Body of pancreas (tissue), 4 donors: ENCODE data around the gene PLEKHD1. TPM values are rescaled to one million over a fixed set of nuclear protein-coding genes. Genes with fewer than 3 reads are reported as not detected.

Source experiments
- ATAC-seq: fragments of 150-250 bp; one replicate; pipeline ENCODE4 v1.9.1; 2016
- DNase-seq, 4 donors: peaks; one replicate each; pipeline ENCODE4 v3.0.0-alpha.2; 2019
- H3K27ac ChIP-seq, 4 donors: fragments of 200-600 bp; sonication (generic); 1 replicate in 3 of 4; 2 replicates in 1 of 4; pipeline versions ENCODE4 v1.5.1 to v1.6.1; 2016 to 2019; ENCODE audit warnings: mild to moderate bottlenecking in 1 of 4, mixed read lengths in 1 of 4, moderate library complexity in 1 of 4
- H3K27me3 ChIP-seq, 2 donors: fragments of 200-600 bp; sonication (generic); one replicate each; pipeline ENCODE4 v1.6.0; 2016; ENCODE audit warnings: mild to moderate bottlenecking in 1 of 2
- H3K36me3 ChIP-seq, 2 donors: fragments of 200-600 bp; sonication (generic); replicated peaks in 1 of 2; 2 replicates each; pipeline ENCODE4 v1.5.1; 2016; ENCODE audit warnings: low read depth in 2 of 2; ENCODE audit not compliant: insufficient read depth in 1 of 2
- H3K4me1 ChIP-seq: fragments of 200-600 bp; sonication (generic); one replicate; pipeline ENCODE4 v1.6.0; 2016
- H3K4me3 ChIP-seq, 2 donors: fragments of 200-600 bp; sonication (generic); 1 replicate in 1 of 2; 2 replicates in 1 of 2; pipeline ENCODE4 v1.5.1; 2016 to 2019
- H3K9me3 ChIP-seq, 3 donors: fragments of 200-600 bp; sonication (generic); 1 replicate in 2 of 3; 2 replicates in 1 of 3; pipeline ENCODE4 v1.5.1; 2016
- POLR2A ChIP-seq, 3 donors: fragments of 450-650 bp; IDR thresholded peaks; one replicate each; pipeline ENCODE4 v1.6.1; 2016; ENCODE audit warnings: antibody characterized with exemption in 3 of 3, mild to moderate bottlenecking in 2 of 3
- WGBS, 2 donors: methylation state at CpG; one replicate each; pipeline ENCODE4 v1.1.5; 2017; 5-methylcytosine and 5-hydroxymethylcytosine counted together
- intact Hi-C: fragments of 100-400 bp; cut with DNase I; formaldehyde crosslinking; loops from one replicate; pipeline ENCODE4 v1.15.1; 2023
- total RNA-seq, 2 donors: library from RNA; depleted of rRNA; stranded (reverse); fragments of >200 nt; gene quantifications; one replicate each; pipeline ENCODE4 v1.1.0, GENCODE V29; 2016
- TF ChIP-seq, protein P1 (sequence below), 7 experiments: fragments of 450-650 bp in 4 of 7; fragments of 200-600 bp in 3 of 7; sonication (generic) in 3 of 7; IDR thresholded peaks; one replicate each; pipeline ENCODE4 v1.5.1; 2016 to 2019; ENCODE audit warnings: antibody characterized with exemption in 7 of 7

The PLEKHD1 gene
- total RNA-seq, 2 donors from 2014 or later = under 0.01 to 2.0 TPM

DNA sequence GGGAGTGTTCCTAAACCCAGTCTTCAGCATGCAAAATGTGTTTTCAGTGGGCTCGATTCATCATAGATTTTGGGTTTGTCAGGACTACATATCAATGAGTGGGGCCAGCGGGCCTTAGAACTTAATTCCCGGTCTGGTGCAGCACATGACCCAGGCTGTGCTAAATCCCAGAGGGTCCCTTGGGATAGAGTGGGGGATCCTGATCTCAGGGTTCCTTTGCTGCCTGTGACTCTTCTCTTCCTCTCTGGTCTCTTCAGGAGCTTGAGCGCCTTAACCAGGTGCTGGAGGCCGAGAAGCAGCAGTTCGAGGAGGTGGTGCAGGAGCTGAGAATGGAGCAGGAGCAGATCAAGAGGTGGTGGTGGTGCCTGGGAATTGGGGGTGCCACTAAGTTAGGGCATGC lies 37.5 kb downstream of the PLEKHD1 start:
- Histone ChIP-seq H3K27me3 (no peaks in the 10 kb centered on the region), H3K27ac (no peak overlapping the region), H3K4me1 (no peaks in the 10 kb centered on the region), H3K9me3 (no peaks in the 10 kb centered on the region), H3K4me3 (no peak overlapping the region), H3K36me3 (no peaks in the 10 kb centered on the region)
- intact Hi-C loops = no loop called here
- ATAC-seq (no peak), DNase-seq (no peak)
- TF ChIP-seq, protein P1, sequence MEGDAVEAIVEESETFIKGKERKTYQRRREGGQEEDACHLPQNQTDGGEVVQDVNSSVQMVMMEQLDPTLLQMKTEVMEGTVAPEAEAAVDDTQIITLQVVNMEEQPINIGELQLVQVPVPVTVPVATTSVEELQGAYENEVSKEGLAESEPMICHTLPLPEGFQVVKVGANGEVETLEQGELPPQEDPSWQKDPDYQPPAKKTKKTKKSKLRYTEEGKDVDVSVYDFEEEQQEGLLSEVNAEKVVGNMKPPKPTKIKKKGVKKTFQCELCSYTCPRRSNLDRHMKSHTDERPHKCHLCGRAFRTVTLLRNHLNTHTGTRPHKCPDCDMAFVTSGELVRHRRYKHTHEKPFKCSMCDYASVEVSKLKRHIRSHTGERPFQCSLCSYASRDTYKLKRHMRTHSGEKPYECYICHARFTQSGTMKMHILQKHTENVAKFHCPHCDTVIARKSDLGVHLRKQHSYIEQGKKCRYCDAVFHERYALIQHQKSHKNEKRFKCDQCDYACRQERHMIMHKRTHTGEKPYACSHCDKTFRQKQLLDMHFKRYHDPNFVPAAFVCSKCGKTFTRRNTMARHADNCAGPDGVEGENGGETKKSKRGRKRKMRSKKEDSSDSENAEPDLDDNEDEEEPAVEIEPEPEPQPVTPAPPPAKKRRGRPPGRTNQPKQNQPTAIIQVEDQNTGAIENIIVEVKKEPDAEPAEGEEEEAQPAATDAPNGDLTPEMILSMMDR (IDR thresholded peaks at IDR 0.05) = no peak
- no peak for TF ChIP-seq POLR2A (IDR thresholded peaks at IDR 0.05)
- WGBS, 2 donors = 86 to 98% methylated on average over 6 of the region's 6 CpGs

DNA sequence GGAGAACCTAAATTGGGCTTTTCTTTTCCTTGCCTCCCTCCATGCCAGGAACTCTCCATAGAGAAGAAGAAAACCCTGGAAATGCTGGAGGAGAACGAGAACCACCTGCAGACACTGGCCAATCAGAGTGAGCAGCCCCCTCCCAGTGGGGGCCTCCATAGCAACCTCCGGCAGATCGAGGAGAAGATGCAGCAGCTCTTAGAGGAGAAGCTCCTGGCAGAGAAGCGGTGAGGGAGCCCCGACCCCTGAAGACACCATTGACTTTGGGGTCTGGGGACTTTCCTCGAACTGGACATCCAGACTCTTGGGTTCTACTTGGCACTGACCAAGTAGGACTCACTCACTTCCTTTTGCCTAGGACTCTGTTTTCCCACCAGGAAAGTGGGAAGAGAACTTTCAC lies 41.4 kb downstream of the PLEKHD1 start:
- Histone ChIP-seq H3K4me3 (no peak overlapping the region), H3K36me3 (no peaks in the 10 kb centered on the region), H3K9me3 (no peaks in the 10 kb centered on the region), H3K27ac (no peak overlapping the region), H3K4me1 (no peaks in the 10 kb centered on the region), H3K27me3 (no peaks in the 10 kb centered on the region)
- 66 to 75% methylated on average over 5 to 6 of the region's 6 CpGs for WGBS, 2 donors
- ATAC-seq = no peak
- no peak for DNase-seq
- intact Hi-C loops = no loop called here
- TF ChIP-seq, protein P1 (IDR thresholded peaks at IDR 0.05) = no peak
- no peak for TF ChIP-seq POLR2A (IDR thresholded peaks at IDR 0.05)

DNA sequence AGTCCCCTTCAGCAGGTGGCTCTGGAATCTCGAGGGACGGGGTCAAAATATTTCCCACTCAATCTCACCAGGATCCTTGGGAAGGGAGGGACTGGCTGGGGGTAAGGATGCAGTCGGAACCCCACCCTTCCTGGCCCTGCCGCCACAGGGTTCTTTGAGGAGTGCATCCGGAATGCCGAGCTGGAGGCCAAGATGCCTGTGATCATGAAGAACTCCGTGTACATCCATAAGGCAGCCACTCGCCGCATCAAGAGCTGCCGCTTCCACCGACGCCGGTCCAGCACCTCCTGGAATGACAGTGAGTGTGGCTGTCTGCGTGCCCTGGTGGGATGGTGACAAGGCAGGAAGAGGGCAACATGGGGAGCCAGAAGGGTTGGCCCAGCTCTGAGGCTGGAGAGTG lies 43.1 kb downstream of the PLEKHD1 start:
- no peaks in the 10 kb centered on the region for H3K9me3 ChIP-seq

DNA sequence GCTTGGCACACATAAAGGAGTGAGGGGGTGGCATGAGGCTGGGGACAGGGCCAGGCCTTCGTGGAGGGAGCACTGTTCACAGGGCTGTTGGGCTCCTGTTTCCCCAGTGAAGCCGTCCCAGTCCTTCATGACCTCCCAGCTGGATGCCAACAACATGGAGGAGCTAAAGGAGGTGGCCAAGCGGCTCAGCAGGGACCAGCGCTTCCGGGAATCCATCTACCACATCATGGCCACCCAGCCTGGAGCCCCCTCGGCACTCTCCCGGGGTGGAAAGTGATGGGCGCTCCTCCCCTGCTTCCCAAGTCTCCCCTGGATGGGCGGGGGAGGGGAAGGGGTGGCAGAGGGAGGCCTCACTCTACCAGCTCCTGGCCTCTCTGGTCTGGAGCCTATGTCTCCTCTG lies 43.6 kb downstream of the PLEKHD1 start:
- H3K4me3 ChIP-seq = no peak overlapping the region
- no peaks in the 10 kb centered on the region for H3K27me3 ChIP-seq
- DNase-seq = no peak
- intact Hi-C loops = no loop called here
- no peak for TF ChIP-seq POLR2A (IDR thresholded peaks at IDR 0.05)
- no peaks in the 10 kb centered on the region for H3K9me3 ChIP-seq
- no peak overlapping the region for H3K27ac ChIP-seq
- no peaks in the 10 kb centered on the region for H3K36me3 ChIP-seq
- no peaks in the 10 kb centered on the region for H3K4me1 ChIP-seq
- no peak for ATAC-seq
- 85% methylated on average over 9 of the region's 9 CpGs; no CpG with 5 or more reads in 1 of the 2 donors for WGBS, 2 donors

More for the DNA sequence above, 43.1 kb downstream of the PLEKHD1 start:
- DNase-seq (no peak), ATAC-seq (no peak)
- no peak overlapping the region for H3K4me3 ChIP-seq
- 88 to 89% methylated on average over 7 to 14 of the region's 14 CpGs for WGBS, 2 donors
- TF ChIP-seq, protein P1 (IDR thresholded peaks at IDR 0.05) = no peak
- no peak for TF ChIP-seq POLR2A (IDR thresholded peaks at IDR 0.05)
- intact Hi-C loops = no loop called here
- H3K27me3 ChIP-seq = no peaks in the 10 kb centered on the region
- no peaks in the 10 kb centered on the region for H3K4me1 ChIP-seq
- H3K36me3 ChIP-seq = no peaks in the 10 kb centered on the region
- H3K27ac ChIP-seq = no peak overlapping the region

DNA sequence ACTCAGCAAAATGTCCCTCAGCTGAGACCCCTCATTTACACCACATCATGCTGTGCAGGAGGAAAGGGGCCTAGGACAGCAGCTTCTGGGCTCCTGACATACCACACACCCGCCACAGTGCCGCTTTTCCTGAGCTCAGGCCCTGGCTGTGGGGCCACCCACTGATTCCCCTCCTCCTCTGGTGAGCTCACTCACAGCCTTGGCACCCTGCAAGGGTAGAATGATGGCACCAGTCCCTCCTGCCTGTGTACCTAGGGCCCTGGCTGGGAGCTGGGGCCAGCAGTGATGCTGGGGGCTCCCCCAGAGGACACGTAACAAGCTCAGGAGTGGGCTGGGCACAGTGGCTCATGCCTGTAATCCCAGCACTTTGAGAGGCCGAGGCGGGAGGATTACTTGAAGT lies 44.4 kb downstream of the PLEKHD1 start:
- ATAC-seq = no peak
- intact Hi-C loops = no loop called here
- no peak for DNase-seq

More for the DNA sequence above, 44.4 kb downstream of the PLEKHD1 start:
- TF ChIP-seq, protein P1 (IDR thresholded peaks at IDR 0.05) = no peak
- no peak for TF ChIP-seq POLR2A (IDR thresholded peaks at IDR 0.05)
- no peaks in the 10 kb centered on the region for H3K27me3 ChIP-seq
- H3K4me3 ChIP-seq = no peak overlapping the region
- H3K4me1 ChIP-seq = no peaks in the 10 kb centered on the region
- H3K27ac ChIP-seq = no peak overlapping the region
- 93 to 95% methylated on average over 5 of the region's 5 CpGs for WGBS, 2 donors
- no peaks in the 10 kb centered on the region for H3K9me3 ChIP-seq
- no peaks in the 10 kb centered on the region for H3K36me3 ChIP-seq
